Neuron (in vitro differentiated cells): ENCODE data around the gene KIF26B.

Source experiments
- H2AFZ ChIP-seq: one replicate; pipeline ENCODE4 v1.6.1; 2013; ENCODE audit warnings: low read depth, mild to moderate bottlenecking, inconsistent platforms, low read length, moderate library complexity
- H3K27me3 ChIP-seq: one replicate; pipeline ENCODE4 v1.6.1; 2013; ENCODE audit warnings: low read length; ENCODE audit not compliant: insufficient read depth
- H3K36me3 ChIP-seq: one replicate; pipeline ENCODE4 v1.6.1; 2013; ENCODE audit warnings: low read length; ENCODE audit not compliant: insufficient read depth
- H3K4me1 ChIP-seq: one replicate; pipeline ENCODE4 v1.6.1; 2013; ENCODE audit warnings: low read length; ENCODE audit not compliant: insufficient read depth
- H3K4me3 ChIP-seq: 2 replicates; pipeline ENCODE4 v1.5.1; 2013; ENCODE audit warnings: mild to moderate bottlenecking, low read length, moderate library complexity
- H3K9me3 ChIP-seq: one replicate; pipeline ENCODE4 v1.6.1; 2013; ENCODE audit warnings: low read length

The KIF26B gene

GRCh38 chr1:245501633-245502032 lies 346.8 kb downstream of the KIF26B start:
- Histone ChIP-seq H3K36me3 (no peaks in the 10 kb centered on the region), H3K9me3 (peaks cover 2% of the 10 kb centered on the region), H3K27me3 (no peaks in the 10 kb centered on the region), H3K4me3 (no peak overlapping the region), H3K4me1 (peaks cover 13% of the 10 kb centered on the region), H2AFZ (no peak overlapping the region)

GRCh38 chr1:245503548-245503947 lies 348.8 kb downstream of the KIF26B start:
- Histone ChIP-seq H3K9me3 (peaks cover 2% of the 10 kb centered on the region), H3K4me1 (peaks cover 13% of the 10 kb centered on the region), H2AFZ (no peak overlapping the region), H3K27me3 (no peaks in the 10 kb centered on the region), H3K4me3 (no peak overlapping the region), H3K36me3 (no peaks in the 10 kb centered on the region)

GRCh38 chr1:245510144-245510543 lies 355.4 kb downstream of the KIF26B start:
- no peaks in the 10 kb centered on the region for H3K27me3 ChIP-seq
- H3K36me3 ChIP-seq = no peaks in the 10 kb centered on the region
- H3K4me1 ChIP-seq = peaks cover 5% of the 10 kb centered on the region
- peaks cover 2% of the 10 kb centered on the region for H3K9me3 ChIP-seq
- H3K4me3 ChIP-seq = no peak overlapping the region
- no peak overlapping the region for H2AFZ ChIP-seq

GRCh38 chr1:245512181-245512888 lies 357.6 kb downstream of the KIF26B start:
- Histone ChIP-seq H3K27me3 (no peaks in the 10 kb centered on the region), H3K36me3 (no peaks in the 10 kb centered on the region), H3K4me1 (peaks cover 5% of the 10 kb centered on the region), H3K9me3 (peaks cover 2% of the 10 kb centered on the region), H2AFZ (no peak overlapping the region), H3K4me3 (no peak overlapping the region)

- no peak overlapping the region for H2AFZ ChIP-seq
- no peak overlapping the region for H3K4me3 ChIP-seq
Observed at GRCh38 chr1:245512980-245513578, 358.3 kb downstream of the KIF26B start.

GRCh38 chr1:245516284-245516759 lies 361.5 kb downstream of the KIF26B start:
- Histone ChIP-seq H2AFZ (no peak overlapping the region), H3K4me3 (no peak overlapping the region), H3K27me3 (no peaks in the 10 kb centered on the region), H3K9me3 (peaks cover 2% of the 10 kb centered on the region), H3K36me3 (no peaks in the 10 kb centered on the region), H3K4me1 (no peaks in the 10 kb centered on the region)

More at GRCh38 chr1:245512980-245513578, 358.3 kb downstream of the KIF26B start:
- peaks cover 2% of the 10 kb centered on the region for H3K9me3 ChIP-seq
- H3K4me1 ChIP-seq = peaks cover 5% of the 10 kb centered on the region
- no peaks in the 10 kb centered on the region for H3K27me3 ChIP-seq
- H3K36me3 ChIP-seq = no peaks in the 10 kb centered on the region

GRCh38 chr1:245520611-245521010 lies 365.8 kb downstream of the KIF26B start:
- no peaks in the 10 kb centered on the region for H3K36me3 ChIP-seq
- peaks cover 6% of the 10 kb centered on the region for H3K4me1 ChIP-seq
- H3K4me3 ChIP-seq = no peak overlapping the region
- no peaks in the 10 kb centered on the region for H3K9me3 ChIP-seq
- no peaks in the 10 kb centered on the region for H3K27me3 ChIP-seq
- no peak overlapping the region for H2AFZ ChIP-seq

GRCh38 chr1:245526141-245526540 lies 371.4 kb downstream of the KIF26B start:
- Histone ChIP-seq H3K4me1 (peaks cover 6% of the 10 kb centered on the region), H3K4me3 (no peak overlapping the region), H3K9me3 (no peaks in the 10 kb centered on the region), H3K27me3 (no peaks in the 10 kb centered on the region), H2AFZ (no peak overlapping the region), H3K36me3 (no peaks in the 10 kb centered on the region)

- no peak overlapping the region for H2AFZ ChIP-seq
- no peaks in the 10 kb centered on the region for H3K9me3 ChIP-seq
- H3K27me3 ChIP-seq = no peaks in the 10 kb centered on the region
- peaks cover 6% of the 10 kb centered on the region for H3K4me1 ChIP-seq
- H3K36me3 ChIP-seq = no peaks in the 10 kb centered on the region
- H3K4me3 ChIP-seq = no peak overlapping the region
Observed at GRCh38 chr1:245528258-245528635, 373.5 kb downstream of the KIF26B start.

- Histone ChIP-seq H2AFZ (no peak overlapping the region), H3K4me3 (no peak overlapping the region), H3K4me1 (no peaks in the 10 kb centered on the region), H3K36me3 (no peaks in the 10 kb centered on the region), H3K27me3 (no peaks in the 10 kb centered on the region), H3K9me3 (no peaks in the 10 kb centered on the region)
Observed at GRCh38 chr1:245530937-245531336, 376.2 kb downstream of the KIF26B start.

GRCh38 chr1:245537992-245538391 lies 383.2 kb downstream of the KIF26B start:
- Histone ChIP-seq H3K9me3 (no peaks in the 10 kb centered on the region), H3K4me3 (no peak overlapping the region), H3K27me3 (no peaks in the 10 kb centered on the region), H3K36me3 (no peaks in the 10 kb centered on the region), H2AFZ (no peak overlapping the region), H3K4me1 (no peaks in the 10 kb centered on the region)

GRCh38 chr1:245538671-245539070 lies 383.9 kb downstream of the KIF26B start:
- no peaks in the 10 kb centered on the region for H3K36me3 ChIP-seq
- H3K9me3 ChIP-seq = no peaks in the 10 kb centered on the region
- H2AFZ ChIP-seq = no peak overlapping the region
- H3K27me3 ChIP-seq = no peaks in the 10 kb centered on the region
- no peaks in the 10 kb centered on the region for H3K4me1 ChIP-seq
- H3K4me3 ChIP-seq = no peak overlapping the region

GRCh38 chr1:245541369-245541768 lies 386.6 kb downstream of the KIF26B start:
- Histone ChIP-seq H3K9me3 (no peaks in the 10 kb centered on the region), H3K4me1 (no peaks in the 10 kb centered on the region), H3K27me3 (no peaks in the 10 kb centered on the region), H3K36me3 (no peaks in the 10 kb centered on the region), H2AFZ (no peak overlapping the region), H3K4me3 (no peak overlapping the region)
